Measurements from ENCODE around the gene EXOC7. TPM values are rescaled to one million over a fixed set of nuclear protein-coding genes. Genes with fewer than 3 reads are reported as not detected.

Gene EXOC7
- total RNA-seq, 1 experiment from 2014 or later, result 160 TPM

DNA sequence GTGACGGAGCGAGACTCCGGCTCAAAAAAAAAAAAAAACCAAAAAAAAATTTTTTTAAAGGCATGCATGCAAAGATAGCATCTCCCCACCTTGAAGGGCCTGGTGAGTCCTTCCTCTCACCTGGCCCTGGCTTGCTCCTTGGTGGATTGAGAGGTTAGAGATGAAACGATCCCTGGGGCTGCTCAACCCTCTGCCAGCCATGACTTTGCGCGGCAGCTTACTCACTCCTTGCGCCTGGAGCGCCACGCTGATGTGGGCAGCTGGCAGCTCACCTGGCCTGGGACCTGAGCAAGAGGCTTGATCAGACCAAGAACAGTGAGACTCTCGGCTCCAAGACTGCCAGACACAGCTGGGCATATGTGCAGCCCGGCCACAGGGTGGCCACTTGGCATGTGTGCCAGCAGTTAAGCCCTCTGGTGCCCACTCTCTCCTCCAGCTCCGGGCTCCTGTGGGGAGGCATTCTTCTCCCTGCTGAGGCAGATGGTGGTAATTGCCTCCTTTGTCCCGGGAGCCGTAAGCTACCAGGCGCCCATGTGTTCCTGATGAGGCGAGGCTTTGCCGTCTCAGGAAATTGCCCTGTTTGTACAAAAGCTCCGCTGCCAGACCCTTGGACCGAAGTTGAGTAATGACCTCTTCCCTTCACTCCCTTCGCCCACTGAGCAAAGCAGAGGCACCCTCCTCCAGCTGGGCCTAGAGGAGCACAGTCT lies 71.4 kb downstream of the EXOC7 start:
- DNase-seq, result no peak
- Histone ChIP-seq H3K4me2 (ENCODE audit: insufficient read depth, insufficient read length, low read length) (no peak overlapping the region), H3K23me2 (ENCODE audit: insufficient read length, low read depth, low read length, poor library complexity, severe bottlenecking) (no peaks in the 10 kb centered on the region), H3K18ac (ENCODE audit: insufficient read length, low read depth, low read length) (no peak overlapping the region), H4K91ac (ENCODE audit: insufficient read length, low read depth, low read length) (no peak overlapping the region), H3K9me3 (ENCODE audit: control insufficient read depth, low read depth, low read length) (no peaks in the 10 kb centered on the region), H2AK5ac (ENCODE audit: insufficient read length, low read length) (no peak overlapping the region), H2BK12ac (ENCODE audit: insufficient read length, low read depth, low read length) (no peak overlapping the region), H2BK15ac (ENCODE audit: low read depth, low read length) (no peak overlapping the region), H3K14ac (ENCODE audit: insufficient read depth, low read length) (no peak overlapping the region), H3K79me2 (ENCODE audit: insufficient read depth, low read length) (no peaks in the 10 kb centered on the region), H3K4me1 (ENCODE audit: insufficient read depth, low read length) (peaks cover 2% of the 10 kb centered on the region; the same call in 1 of the 2 replicates), H3K56ac (ENCODE audit: insufficient read length, low read depth, low read length) (no peak overlapping the region), H2BK20ac (ENCODE audit: low read depth, low read length, poor library complexity, severe bottlenecking) (no peak overlapping the region), H4K20me1 (ENCODE audit: control insufficient read depth, insufficient read depth, insufficient read length) (no peaks in the 10 kb centered on the region), H3K79me1 (ENCODE audit: insufficient read depth, low read depth, low read length, poor library complexity, severe bottlenecking) (no peaks in the 10 kb centered on the region), H2BK5ac (ENCODE audit: insufficient read length, low read length) (no peak overlapping the region), H3K9ac (ENCODE audit: extremely low read depth, insufficient read length, low read length) (no peak overlapping the region), H4K8ac (replicated peaks; ENCODE audit: insufficient read length, low read depth, low read length) (no peak overlapping the region), H3K4ac (ENCODE audit: low read depth, low read length) (no peak overlapping the region), H2BK120ac (ENCODE audit: low read depth, low read length, poor library complexity, severe bottlenecking) (no peak overlapping the region), H2AFZ (ENCODE audit: low read length) (no peak overlapping the region), H3K23ac (ENCODE audit: insufficient read length, low read depth, low read length) (no peak overlapping the region), H3K27me3 (ENCODE audit: insufficient read depth, low read length) (no peaks in the 10 kb centered on the region), H4K5ac (ENCODE audit: insufficient read length, low read depth, low read length) (no peak overlapping the region), H3T11ph (ENCODE audit: low read length) (no peak overlapping the region), H3K27ac (ENCODE audit: insufficient read length, low read depth, low read length) (no peak overlapping the region)
- Mint-ChIP-seq H3K4me3 (no peak overlapping the region), H3K4me1 (peaks cover 26 to 27% of the 10 kb centered on the region in 2 experiments), H3K27ac (no peak overlapping the region), H3K27me3 (ENCODE audit: low read depth) (no peaks in the 10 kb centered on the region), H3K36me3 (ENCODE audit: insufficient read depth in 1 of 3, low read depth in 3 of 3) (peaks cover 0 to 2% (median 0%) of the 10 kb centered on the region in 3 experiments; a peak in 2 of 7 replicates), H3K9me3 (no peaks in the 10 kb centered on the region; a peak in 1 of 5 replicates)
- TF ChIP-seq, protein P1, sequence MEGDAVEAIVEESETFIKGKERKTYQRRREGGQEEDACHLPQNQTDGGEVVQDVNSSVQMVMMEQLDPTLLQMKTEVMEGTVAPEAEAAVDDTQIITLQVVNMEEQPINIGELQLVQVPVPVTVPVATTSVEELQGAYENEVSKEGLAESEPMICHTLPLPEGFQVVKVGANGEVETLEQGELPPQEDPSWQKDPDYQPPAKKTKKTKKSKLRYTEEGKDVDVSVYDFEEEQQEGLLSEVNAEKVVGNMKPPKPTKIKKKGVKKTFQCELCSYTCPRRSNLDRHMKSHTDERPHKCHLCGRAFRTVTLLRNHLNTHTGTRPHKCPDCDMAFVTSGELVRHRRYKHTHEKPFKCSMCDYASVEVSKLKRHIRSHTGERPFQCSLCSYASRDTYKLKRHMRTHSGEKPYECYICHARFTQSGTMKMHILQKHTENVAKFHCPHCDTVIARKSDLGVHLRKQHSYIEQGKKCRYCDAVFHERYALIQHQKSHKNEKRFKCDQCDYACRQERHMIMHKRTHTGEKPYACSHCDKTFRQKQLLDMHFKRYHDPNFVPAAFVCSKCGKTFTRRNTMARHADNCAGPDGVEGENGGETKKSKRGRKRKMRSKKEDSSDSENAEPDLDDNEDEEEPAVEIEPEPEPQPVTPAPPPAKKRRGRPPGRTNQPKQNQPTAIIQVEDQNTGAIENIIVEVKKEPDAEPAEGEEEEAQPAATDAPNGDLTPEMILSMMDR (conservative IDR thresholded peaks at IDR 0.05), result peak; percentile 12; the same call in 1 of the 3 replicates
- WGBS (ENCODE audit: extremely low coverage, insufficient read length, low lambda C conversion rate), result no CpG with 5 or more reads among the region's 20 CpGs

Small RNA genes lying within 50 kb of the gene (microRNA-seq; reads per million reads assigned to microRNA genes)
- not detected for gene MIR6868 (ENCODE audit: borderline microRNAs expressed)

Other genes with a start within 250 kb of the EXOC7 start
- gene WBP2, start 248.5 kb downstream of the EXOC7 start, total RNA-seq (2021), result 59.2 and 63.2 TPM in 2 replicates
- gene TRIM47, start 225.2 kb downstream of the EXOC7 start, total RNA-seq (2021), result 5.5 and 6.9 TPM in 2 replicates
- gene TRIM65, start 206.8 kb downstream of the EXOC7 start, total RNA-seq (2021), result 34.1 and 39.6 TPM in 2 replicates
- gene MRPL38, start 198.9 kb downstream of the EXOC7 start, total RNA-seq (2021), result 108 and 118 TPM in 2 replicates
- gene FBF1, start 162.7 kb downstream of the EXOC7 start, total RNA-seq (2021), result 8.3 and 9.7 TPM in 2 replicates
- 27.2 and 27.4 TPM in 2 replicates for gene ACOX1, start 124.6 kb downstream of the EXOC7 start, total RNA-seq (2021)
- gene TEN1, start 124.5 kb downstream of the EXOC7 start, total RNA-seq (2021), result 19.3 and 19.9 TPM in 2 replicates
- gene CDK3, start 102.9 kb downstream of the EXOC7 start, total RNA-seq (2021), result 11.7 and 14.3 TPM in 2 replicates
- gene EVPL, start 76.5 kb downstream of the EXOC7 start, total RNA-seq (2021), result 0.48 and 0.53 TPM in 2 replicates
- 85.1 and 86.1 TPM in 2 replicates for gene SRP68, start 31.3 kb downstream of the EXOC7 start, total RNA-seq (2021)
- gene GALR2, start 29.0 kb downstream of the EXOC7 start, total RNA-seq (2021), result 0.79 and 0.81 TPM in 2 replicates
- gene ZACN, start 24.6 kb downstream of the EXOC7 start, total RNA-seq (2021), result 0.09 and 0.31 TPM in 2 replicates
- 3.7 and 4.0 TPM in 2 replicates for gene FOXJ1, start 37.5 kb upstream of the EXOC7 start, total RNA-seq (2021)
- gene RNF157, start 136.7 kb upstream of the EXOC7 start, total RNA-seq (2021), result 7.7 and 9.9 TPM in 2 replicates
- 25.8 and 26.7 TPM in 2 replicates for gene UBALD2, start 161.6 kb upstream of the EXOC7 start, total RNA-seq (2021)
- 2.2 and 3.2 TPM in 2 replicates for gene QRICH2, start 204.5 kb upstream of the EXOC7 start, total RNA-seq (2021)